GM21619 (cell line): ENCODE measurements around the gene ADAMTS14.

Experiments used
- ATAC-seq: cut with Tn5 transposase; IDR thresholded peaks from one replicate; pipeline ENCODE4 v1.9.1; 2021; ENCODE audit not compliant: unreplicated experiment

The ADAMTS14 gene

DNA sequence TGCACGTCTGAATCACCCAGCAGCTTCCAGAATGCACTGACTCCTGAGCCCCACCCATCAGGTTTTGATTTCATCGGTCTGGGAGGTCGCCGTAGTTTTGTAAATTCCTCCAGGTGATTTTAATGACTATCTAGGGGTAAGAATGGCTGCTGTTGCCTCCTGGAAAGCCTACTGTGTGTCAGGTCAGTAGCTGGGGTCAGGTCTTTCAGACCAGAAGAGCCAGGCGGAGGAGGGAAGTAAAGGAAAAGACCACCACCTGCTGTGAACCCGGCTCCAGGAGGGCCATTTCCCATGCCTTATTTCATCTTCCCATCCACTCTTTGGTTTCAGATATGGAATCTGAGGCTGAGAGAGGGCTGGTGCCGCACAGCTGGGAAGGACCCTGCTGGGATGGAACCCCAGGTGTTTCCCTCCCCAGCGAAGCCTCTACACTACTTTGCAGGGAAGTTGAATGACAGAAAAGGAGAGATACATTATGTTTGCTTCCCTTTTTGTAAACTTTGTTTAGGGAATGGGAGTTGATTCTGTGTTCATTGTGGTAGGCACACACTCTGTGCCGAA is 19.8 kb downstream of the ADAMTS14 start:
- no peak for ATAC-seq

DNA sequence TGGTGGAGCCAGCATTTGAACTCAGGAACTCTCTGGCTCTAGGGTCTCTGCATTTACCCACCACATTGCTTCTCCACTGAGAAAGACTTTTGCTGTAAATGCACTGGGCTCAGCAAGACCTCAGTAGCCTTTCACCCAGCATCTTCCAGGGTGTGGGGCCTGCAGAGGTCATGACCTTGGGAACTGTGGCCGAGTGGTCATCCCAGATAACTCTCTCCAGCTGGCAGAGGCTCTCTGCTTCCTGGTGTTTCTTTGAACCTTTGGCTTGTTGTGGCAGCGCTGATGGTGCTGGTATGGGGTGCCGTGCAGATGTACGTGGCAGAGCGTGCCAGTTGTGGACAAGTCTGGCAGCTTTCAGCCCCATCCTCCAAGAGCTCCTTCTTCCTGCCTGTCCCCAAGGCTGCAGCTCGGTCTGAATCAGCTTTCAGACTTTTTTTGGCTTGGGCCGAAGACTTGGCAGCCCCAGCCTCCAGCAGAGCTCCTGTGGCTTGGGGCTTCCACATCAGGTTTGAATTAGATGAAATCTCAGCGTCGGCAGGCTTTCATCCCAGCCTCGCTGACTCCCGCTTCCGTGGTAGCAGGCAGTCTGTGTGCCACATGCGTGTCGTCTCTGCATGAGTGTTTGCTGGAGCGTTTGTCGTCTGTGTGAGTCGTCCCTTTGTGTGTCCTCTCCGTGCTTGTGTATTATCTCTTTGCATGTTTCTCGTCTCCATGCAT is 21.5 kb downstream of the ADAMTS14 start:
- ATAC-seq: no peak

DNA sequence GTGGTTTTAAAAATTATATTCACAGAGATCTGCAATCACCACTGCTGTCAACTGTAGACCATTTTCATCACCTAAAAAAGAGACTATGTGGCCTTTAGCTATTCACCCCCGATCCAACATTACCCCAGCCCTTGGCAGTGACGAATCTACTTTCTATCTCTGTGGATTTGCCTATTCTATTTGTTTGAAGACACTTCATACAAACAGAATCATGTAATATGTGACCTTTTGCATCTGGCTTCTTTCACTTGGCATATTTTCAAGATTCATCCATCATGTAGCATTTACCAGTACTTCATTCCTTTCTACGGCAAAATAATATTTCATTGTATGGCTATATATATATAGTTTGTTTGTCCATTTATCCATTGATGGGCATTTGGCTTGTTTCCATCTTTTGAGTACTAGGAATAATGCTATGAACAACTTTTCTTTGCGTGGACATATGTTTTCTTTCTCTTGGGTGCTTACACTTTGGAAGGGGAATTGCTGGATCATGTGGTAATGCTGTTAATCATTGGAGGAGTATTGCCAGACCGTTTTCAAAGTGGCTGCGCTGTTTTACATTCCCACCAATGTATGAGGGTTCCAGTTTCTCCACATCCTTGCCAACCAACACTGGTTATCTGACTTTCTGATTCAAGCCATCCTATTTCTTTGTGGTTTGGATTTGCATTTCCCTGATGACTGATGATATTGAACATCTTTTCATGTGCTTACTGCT is 22.3 kb downstream of the ADAMTS14 start:
- no peak for ATAC-seq

DNA sequence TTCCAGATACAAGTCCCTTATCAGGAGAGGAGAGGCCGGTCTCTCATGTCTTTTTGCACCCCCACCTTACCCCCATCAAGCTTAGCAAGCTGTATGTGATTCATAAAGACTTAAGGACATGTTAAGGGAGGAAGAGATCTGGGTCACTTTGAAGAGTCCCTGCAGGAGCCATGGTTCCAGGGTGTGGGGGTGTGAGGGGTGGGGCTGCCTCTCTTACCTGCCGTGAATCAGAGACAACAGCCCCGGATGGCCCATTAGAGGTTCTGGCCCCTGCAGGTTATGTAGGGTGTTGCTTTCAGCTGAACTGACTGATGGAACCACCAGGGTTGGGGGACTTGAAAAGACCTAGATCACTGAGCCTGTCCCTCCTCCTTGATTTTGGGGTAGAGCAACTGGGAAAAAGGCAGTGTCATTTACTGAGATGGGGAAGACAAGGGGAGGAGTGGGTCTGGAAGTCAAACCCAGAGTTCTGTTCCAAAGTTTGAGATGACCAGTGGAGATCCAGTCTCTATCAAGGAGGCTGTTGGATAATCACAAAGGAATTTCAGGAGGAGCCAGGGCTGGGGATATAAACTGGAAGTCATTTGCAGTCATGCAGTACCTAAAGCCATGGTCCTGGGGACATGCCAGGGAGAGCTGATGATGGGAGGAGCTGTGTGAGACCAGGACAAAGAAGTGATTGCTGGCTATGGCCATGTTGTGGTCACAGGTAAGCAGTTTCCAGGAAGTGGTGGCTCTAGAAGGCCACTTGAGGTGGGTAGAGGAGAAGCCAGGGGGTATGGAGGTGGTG is 23.1 kb downstream of the ADAMTS14 start:
- ATAC-seq: no peak

DNA sequence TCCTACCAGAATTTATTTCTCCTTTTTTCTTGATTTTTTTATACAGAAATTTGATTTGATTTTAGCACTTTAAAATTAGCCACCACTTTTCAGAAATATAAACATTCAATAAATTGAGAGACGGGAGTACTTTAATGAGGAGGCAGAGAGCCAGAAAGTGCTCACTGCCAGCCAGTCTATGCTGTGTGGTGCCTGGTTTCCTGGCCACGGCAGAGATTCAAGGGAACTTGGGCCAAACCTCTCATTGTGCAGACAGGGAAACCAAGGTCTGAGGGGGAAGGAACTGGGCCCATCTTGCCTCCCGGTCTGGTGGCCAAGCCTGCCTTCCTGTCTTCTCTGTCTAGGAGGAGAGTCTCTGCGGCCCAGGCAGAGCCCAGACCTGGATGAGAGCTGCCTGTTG is 25.9 kb downstream of the ADAMTS14 start:
- no peak for ATAC-seq

DNA sequence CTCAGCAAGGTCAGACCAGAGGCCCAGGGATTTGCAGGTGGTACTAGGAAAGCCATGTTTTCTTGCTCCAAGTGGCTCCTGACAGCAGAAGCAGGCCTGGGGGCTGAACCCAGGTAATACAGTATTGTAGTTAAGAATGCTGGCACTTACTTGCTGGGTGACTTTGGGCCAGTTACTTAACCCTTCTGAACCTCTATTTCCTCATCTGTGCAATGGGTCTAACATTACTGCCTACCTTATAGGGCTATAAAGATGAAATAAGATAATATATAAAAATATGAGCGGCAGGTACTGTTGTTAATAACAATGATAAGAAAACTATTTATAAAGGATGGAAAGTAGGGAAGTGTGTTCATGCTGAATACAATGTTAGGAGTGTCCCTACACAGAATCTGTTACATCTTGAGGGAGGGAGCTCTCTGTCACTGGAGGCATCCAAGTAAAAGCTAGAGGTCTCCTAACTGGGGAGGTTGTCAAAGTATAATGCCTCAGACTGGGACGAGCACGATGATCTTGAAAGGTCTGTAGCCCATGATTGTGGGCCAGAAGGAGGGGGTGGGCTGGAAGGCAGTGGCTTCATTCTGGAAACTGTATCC is 26.9 kb downstream of the ADAMTS14 start:
- ATAC-seq: no peak

DNA sequence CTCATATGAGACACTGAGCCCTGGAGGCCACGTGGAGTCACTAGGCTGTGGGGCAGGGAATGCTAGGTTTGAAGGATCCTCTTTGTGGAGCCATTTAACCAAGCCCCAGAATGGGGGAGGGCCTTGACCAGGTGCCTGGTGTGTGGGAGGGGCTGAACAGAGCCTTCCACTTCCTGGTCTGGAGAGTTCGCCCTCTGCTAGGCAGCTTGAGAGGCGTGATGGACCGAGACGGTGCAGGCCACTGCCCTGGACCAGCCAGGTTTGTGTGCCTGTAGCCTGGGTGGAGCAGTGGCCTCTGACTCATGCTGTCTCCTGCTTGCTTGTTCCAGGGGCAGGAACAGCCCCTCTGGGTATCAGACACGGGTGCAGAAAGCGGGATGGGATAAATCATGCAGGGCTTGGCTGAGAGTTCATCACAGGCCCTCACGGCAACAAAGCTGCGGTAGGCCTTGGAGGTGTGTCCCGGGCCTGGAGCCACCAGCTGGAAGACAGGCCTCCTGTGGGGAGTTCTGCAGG is 27.4 kb downstream of the ADAMTS14 start:
- ATAC-seq: no peak

DNA sequence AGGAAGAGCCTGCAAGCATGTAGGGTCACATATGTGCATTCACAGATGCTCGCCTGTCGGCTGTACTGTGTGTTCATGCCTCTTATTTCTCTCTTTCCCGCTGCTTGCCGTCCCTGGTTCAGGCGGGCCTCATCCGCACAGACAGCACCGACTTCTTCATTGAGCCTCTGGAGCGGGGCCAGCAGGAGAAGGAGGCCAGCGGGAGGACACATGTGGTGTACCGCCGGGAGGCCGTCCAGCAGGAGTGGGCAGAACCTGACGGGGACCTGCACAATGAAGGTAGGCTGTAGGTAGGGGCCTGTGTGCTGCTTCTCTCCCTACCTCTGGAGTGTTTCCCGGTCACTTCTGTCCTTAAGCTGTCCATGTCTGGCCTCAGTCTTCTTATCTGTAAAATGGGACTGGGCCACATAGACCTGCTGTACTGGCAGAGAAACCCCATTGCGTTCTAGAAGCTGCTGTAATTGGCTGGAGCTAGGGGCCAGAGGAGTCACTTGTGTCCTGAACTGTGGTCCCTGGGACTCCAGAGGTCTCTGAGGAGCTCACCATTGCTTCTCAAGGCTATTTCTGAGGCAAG is 30.0 kb downstream of the ADAMTS14 start:
- no peak for ATAC-seq

DNA sequence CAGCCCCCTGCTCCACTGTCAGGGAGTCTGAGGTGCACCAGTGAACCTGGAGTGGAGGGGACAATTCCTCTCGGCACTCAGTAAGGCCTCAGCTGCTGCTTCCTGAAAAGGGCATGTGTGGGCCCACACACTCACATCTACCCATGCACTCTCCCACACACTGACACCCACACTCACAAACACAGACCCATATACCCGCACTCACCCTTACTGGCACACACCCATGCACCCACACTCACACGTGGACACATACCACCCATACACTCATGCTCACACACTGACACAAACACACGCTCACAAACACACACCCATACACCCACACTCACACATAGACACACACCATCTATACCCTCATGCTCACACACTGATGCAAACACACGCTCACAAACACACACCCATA is 31.9 kb downstream of the ADAMTS14 start:
- no peak for ATAC-seq

DNA sequence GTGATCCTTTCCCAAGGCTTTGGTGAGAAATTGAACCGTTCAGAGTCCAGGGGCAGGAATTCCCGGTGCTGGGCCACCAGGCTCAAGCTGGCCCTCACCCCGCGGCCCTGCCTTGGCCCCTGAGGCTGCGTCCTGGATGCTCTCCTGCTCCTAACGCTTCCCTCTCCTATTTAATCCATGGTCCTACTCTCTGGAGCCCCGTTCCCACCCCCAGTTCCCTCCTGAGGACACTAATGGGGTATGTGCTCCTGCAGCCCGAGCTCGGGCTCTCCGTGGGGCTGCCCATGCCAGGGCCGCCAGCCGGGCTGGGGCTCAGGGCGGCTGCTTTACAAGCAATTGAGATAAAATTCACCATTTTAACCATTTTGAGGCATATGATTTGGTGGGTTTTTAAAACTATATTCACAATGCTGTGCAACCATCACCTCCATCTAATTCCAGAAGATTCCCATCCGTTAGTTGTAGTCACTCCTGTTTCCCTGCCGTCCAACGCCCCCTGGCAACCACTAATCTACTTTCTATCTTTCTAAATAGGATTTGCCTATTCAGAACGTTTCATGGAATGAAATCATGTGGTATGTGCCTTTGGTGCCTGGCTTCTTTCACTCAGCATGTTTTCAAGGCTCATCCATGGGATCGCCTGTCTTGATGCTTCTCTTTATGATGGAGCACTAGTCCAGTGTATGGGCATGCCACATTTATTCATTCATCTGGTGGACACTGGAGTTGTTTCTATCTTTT is 33.0 kb downstream of the ADAMTS14 start:
- ATAC-seq: no peak

DNA sequence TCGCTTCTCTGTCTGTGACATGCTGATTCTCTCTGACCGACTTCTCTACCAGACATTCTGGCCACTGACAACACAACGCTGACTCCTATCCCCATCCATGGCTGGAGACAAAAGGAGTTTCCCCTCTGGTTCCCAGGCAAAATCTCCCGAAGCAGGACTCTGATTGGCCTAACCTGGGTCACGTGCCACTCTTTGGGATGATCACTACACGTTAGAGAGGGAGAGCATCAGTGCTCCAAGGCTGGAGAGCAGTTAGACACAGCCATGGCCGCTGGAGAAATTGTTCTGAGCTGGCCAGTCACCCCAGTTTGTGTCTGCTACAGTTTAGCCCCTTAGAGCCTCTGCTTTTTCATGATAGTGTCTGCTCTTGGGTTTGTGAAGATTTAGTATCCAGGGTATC is 38.9 kb downstream of the ADAMTS14 start:
- ATAC-seq: no peak

DNA sequence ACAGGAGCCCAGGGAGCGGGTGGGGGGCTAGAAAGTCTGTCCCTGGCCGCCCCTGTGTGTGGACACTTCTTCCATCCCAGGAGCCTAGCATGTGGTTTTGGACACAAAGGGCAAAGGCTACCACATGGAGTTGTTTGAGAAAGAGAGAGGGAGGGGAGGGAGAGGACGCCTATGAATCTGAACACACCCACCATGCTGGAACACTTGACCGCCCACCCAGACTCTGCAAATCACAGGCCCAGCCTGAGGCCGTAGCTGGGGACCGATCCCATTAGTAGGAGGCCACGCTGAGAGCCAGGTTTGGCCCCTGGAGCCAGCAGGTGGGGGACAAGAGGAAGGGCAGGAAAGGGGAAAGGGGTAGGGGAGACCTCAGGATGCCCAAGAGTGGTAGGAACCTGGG is 39.6 kb downstream of the ADAMTS14 start:
- ATAC-seq: no peak

DNA sequence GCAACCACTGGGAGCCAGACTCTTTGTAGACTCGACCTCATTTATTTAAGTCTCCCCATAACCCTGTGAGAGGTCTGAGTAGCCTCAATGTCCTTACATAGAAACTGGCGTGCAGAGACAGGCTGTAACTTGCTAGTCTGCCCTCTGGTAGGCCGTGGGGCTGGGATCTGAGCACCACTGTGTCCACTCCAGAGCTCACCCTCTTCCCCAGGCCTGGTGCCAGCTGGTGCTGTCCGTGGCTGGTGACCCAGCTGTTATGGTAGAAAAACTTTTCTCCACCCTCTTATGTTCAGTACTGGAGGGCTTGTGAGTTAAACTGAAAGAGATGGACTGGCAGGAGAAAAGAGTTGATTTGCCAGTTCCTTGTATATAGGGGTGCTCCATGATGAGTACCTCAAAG is 41.9 kb downstream of the ADAMTS14 start:
- ATAC-seq: no peak

DNA sequence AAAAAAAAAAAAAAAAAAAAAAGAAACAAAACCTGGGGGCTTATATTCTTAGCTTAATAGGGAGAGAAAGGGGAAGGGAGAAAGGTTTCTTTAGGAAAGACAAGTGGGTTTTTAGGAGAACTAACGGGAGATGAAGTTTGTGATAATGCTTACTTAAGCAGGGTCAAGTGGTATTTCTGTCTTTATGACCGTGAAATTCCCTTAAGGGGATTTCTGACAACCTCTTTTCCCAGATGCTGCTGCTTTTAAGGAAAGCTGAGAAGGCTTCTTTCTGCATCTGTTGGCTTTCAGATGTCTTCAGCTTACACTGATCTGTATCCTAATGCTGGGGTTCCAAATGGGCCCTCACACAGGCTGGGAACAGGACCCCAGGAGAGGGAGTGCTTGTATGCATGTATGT is 42.6 kb downstream of the ADAMTS14 start:
- ATAC-seq: no peak

DNA sequence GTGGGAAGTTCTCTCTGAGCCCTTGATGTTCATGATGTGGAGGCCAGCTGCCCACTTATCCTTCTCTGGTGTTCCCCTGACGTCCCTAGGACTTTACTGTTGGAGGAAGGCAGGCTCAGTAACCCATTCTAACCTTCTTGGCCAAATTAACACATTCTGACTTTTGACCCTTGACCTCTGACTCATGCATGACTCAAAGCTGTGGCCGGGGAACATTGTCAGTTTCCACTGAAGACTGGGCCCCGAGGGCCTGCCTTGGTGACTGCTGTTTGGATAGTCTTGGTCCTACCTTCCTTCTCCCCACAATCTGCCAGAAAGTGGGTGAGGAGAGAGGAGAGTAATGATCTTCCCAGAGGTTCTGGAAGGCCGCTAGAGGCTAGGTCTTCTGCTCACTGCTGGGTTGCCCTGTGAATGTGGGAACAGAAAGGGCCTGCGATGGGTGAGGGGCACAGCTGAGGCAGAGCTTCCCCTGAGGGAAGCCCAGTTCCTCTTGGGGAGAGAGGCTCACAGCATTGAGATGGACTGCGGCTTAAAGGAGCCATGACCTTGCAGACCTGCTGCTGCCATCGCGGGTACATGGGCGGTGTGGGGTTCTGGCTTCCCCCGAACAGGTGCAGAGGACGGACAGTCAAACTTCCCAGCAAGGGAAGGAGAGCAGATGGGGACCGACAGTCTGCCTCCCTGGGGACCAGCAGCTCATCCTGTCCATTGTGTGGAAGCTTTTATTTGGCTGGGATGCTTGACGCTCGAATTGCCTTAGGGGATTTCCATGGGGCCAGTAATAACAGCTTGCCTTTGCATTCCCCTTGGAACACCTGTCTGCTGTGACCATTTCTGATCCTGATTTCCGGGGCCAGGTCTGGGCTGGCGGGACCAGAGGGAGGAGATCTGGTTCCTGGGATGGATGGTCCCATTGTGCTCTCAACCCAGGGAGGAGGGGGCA is 43.8 kb downstream of the ADAMTS14 start:
- no peak for ATAC-seq

DNA sequence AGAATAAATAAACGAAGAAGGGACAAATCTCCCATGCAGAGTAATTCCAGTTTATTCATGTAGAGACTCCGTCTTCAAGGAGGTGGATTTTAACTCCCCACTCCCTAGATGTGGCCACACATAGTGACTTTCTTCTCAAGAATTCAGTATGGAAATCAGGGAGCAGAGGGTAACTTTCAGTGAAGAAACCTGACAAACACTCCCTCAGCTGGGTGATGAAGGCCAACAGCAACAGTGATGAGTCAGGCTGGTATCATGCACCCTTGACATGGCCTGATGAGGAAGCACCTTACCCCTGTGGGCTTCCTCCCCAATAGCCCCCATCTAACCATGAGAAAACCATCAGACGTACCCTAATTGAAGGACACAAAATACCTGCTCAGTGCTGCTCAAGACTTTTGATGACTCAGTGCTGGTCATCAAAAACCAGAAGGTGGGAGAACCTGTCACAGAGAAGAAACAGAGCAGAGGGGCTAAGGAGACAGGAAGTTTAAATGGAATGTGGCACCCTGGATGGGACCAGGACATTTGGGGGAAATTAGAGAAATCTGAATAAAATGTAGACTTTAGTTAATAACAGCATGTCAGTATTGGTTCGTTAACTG is 50.6 kb downstream of the ADAMTS14 start:
- ATAC-seq: no peak

DNA sequence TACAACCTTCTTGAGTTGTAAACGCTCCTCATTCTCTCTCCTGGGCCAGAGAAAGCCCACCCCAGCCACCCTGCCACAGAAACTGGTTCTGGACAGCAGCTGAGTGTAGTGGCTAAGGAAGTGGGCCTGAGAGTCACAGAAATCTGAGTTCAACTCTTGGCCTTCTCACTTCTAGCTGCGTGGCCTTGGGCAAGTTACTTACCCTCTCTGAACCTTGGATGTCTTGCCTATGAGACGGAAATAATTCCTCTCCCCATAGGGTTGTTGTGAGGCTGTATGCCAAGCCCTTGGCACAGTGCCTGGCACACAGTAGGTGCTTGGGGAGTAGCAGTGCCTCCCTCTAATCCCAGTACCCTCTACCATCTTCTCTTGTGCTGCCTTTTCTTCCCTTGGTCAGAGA is 51.5 kb downstream of the ADAMTS14 start:
- ATAC-seq: no peak

DNA sequence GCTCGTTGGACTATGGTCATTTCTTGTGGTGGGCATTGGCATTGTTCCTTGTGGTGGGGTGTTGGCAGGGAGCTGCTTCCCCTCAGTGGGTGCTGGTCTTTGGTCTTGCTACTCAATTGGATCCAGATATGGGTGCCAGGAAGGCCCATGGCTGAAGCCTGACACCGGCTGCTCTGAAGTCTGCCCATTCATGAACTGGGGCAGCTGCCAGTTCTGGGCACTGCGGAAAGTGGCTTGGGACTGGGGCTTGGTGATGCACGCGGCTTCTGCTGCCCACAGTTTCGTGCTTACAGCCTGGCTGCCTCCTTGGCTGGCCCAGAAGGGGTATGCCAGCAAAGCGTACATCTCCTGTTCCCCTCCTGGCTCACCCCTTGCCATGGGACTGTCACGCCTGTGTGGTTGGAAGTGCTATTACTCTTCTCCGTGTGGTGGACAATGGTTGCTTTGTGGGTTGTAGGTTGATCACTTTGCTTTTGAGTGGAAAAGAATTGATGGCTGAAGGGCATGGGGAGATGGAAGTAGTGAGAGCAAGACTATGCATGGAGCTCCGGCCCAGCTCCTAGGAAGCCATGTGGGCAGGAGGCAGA is 54.7 kb downstream of the ADAMTS14 start:
- ATAC-seq: no peak
